ENCODE measurements around the gene ABCA1.
"Not testable (repeated sequence)": the region's sequence is repeated elsewhere in the genome, so short reads cannot be mapped to it uniquely, and the experiment has no call there.

The ABCA1 gene

GRCh38 chr9:104905153-104905901, 22.6 kb downstream of the ABCA1 start:
- no peak for DNase-seq

GRCh38 chr9:104903609-104904008, 24.3 kb downstream of the ABCA1 start:
- DNase-seq: no peak

- DNase-seq: no peak
Measured at GRCh38 chr9:104900871-104901270, 27.1 kb downstream of the ABCA1 start.

GRCh38 chr9:104900324-104900723, 27.6 kb downstream of the ABCA1 start:
- no peak for DNase-seq

GRCh38 chr9:104899759-104900247, 28.2 kb downstream of the ABCA1 start:
- DNase-seq: no peak

GRCh38 chr9:104898376-104898775, 29.6 kb downstream of the ABCA1 start:
- DNase-seq: not testable (repeated sequence)

GRCh38 chr9:104896131-104896530, 31.8 kb downstream of the ABCA1 start:
- no peak for DNase-seq

- no peak for DNase-seq
Measured at GRCh38 chr9:104895572-104895971, 32.4 kb downstream of the ABCA1 start.

- no peak for DNase-seq
Measured at GRCh38 chr9:104892701-104893100, 35.3 kb downstream of the ABCA1 start.

GRCh38 chr9:104890433-104890770, 37.6 kb downstream of the ABCA1 start:
- DNase-seq: no peak

- no peak for DNase-seq
Measured at GRCh38 chr9:104885818-104886709, 41.9 kb downstream of the ABCA1 start.

GRCh38 chr9:104883169-104883568, 44.8 kb downstream of the ABCA1 start:
- no peak for DNase-seq

GRCh38 chr9:104882566-104882965, 45.4 kb downstream of the ABCA1 start:
- no peak for DNase-seq

GRCh38 chr9:104882086-104882485, 45.9 kb downstream of the ABCA1 start:
- no peak for DNase-seq

GRCh38 chr9:104879555-104880309, 48.2 kb downstream of the ABCA1 start:
- DNase-seq: no peak

- DNase-seq: no peak
Measured at GRCh38 chr9:104876587-104876986, 51.4 kb downstream of the ABCA1 start.

GRCh38 chr9:104875897-104876296, 52.1 kb downstream of the ABCA1 start:
- DNase-seq: no peak

- DNase-seq: no peak
Measured at GRCh38 chr9:104875320-104875719, 52.6 kb downstream of the ABCA1 start.

- no peak for DNase-seq
Measured at GRCh38 chr9:104873489-104873850, 54.5 kb downstream of the ABCA1 start.

GRCh38 chr9:104872656-104873488, 55.1 kb downstream of the ABCA1 start:
- no peak for DNase-seq

GRCh38 chr9:104871961-104872527, 55.9 kb downstream of the ABCA1 start:
- DNase-seq: no peak

GRCh38 chr9:104869811-104870210, 58.1 kb downstream of the ABCA1 start:
- no peak for DNase-seq
